HG02981 (cell line): Measurements from ENCODE around the gene ATG5.
"Not testable (repeated sequence)": the region's sequence is repeated elsewhere in the genome, so short reads cannot be mapped to it uniquely, and the experiment has no call there.

Experiments used
- ATAC-seq: cut with Tn5 transposase; IDR thresholded peaks from one replicate; pipeline ENCODE4 v1.9.1; 2021; ENCODE audit warnings: mild to moderate bottlenecking, moderate library complexity; ENCODE audit not compliant: unreplicated experiment

The ATG5 gene

GRCh38 chr6:106160189-106160588 is 165.4 kb downstream of the ATG5 start:
- ATAC-seq: no peak

GRCh38 chr6:106159531-106159940 is 166.0 kb downstream of the ATG5 start:
- ATAC-seq: no peak

- ATAC-seq: no peak
Measured at GRCh38 chr6:106158816-106159215, 166.7 kb downstream of the ATG5 start.

DNA sequence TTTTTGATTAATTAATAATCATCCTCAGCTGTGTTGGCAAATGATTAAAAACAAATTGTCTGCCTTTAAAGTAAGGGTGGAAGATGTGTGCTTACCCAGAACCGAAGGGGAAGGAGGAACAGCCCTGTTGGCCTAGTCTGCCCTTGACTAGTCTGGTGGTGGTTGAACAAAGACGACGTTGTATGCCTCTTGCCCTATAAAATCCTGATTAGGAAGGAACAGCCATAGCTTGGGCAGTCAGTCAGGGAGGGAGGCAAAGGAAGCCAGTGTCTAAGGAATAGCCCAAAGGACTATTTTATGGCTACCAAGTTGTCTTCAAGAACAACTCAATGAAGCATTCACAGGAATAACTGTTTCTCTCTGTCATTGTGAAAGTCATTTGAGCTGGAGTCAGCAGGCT is 168.7 kb downstream of the ATG5 start:
- no peak for ATAC-seq

DNA sequence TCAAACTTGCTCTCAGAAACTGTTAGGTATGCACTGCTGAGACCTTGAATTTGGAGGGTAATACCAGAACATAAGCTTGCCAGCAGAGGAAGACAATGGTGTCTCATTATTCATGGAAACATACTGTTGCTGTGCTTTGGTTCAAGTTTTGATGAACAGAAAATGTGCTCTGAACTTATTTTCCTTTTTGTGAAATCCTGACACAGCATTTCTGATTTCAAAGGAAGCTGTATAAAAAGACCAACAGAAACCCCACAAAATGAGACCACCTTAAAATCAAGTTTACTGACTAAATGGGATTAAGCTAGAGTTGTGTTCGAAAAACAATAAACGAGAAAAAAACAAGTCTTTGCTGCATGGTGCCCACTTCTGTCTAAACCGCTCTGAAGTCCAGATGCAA is 169.1 kb downstream of the ATG5 start:
- no peak for ATAC-seq

DNA sequence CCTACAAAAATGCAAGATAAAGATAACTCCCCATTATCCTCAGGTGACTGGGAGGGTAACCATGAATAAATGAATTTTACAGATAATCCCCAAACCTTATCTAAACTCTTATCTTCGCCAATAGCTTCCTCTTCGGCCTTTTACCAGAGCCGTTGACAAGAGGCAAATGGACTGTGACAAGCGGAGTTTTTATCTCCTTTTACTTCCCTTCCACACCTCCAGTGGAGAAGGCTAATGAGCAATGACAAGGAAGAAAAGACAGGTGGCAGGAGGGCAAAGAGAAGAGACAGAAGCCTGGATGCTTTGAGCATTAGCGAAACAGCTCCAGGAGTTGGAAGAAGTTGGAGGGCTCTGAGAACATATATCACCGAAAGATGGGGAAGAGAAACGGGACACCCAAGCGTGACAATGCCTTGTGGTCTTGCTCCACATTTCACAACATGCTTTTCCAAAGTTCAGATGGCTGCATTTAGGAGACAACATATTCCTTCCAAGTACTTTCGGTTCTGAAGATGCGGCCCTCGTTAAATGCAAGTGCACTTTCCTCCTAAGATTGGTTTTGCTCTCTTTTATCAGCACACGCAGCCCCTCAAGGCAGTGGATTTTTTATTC is 170.2 kb downstream of the ATG5 start:
- ATAC-seq: no peak

GRCh38 chr6:106154326-106154725 is 171.2 kb downstream of the ATG5 start:
- no peak for ATAC-seq

DNA sequence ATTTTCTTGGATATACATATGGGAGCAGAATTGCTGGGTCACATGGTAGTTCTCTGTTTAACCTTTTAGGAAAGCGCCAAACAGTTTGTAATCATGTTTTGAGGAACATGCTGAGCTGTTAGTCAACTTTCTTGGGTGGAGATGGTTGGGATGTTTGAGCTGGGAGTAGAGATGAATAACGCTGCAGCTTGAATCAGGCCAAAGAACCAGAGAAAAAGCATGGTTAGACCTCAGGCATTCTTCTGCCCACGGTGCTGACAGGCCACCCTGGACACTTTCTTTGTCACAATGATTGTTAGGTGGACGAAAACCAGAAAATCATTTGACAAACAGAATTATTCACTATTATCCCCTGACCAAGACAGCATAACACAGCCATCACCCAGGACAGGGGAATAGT is 172.6 kb downstream of the ATG5 start:
- no peak for ATAC-seq

DNA sequence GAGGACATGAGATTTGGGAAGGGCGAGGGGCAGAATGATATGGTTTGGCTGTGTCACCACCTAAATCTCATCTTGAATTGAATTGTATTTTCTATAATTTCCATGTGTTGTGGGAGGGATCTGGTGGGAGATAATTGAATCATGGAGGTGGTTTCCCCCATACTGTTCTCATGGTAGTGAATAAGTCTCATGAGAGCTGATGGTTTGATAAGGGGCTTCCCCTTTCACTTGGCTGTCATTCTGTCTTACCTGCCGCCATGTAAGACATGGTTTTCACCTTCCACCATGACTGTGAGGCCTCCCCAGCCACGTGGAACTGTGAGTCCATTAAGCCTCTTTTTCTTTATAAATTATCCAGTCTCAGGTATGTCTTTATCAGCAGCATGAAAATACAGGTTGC is 173.1 kb downstream of the ATG5 start:
- ATAC-seq: not testable (repeated sequence)

- peak; percentile 33 for ATAC-seq
Measured at GRCh38 chr6:106149472-106150069, 176.0 kb downstream of the ATG5 start.

- no peak for ATAC-seq
Measured at GRCh38 chr6:106147476-106147875, 178.1 kb downstream of the ATG5 start.

DNA sequence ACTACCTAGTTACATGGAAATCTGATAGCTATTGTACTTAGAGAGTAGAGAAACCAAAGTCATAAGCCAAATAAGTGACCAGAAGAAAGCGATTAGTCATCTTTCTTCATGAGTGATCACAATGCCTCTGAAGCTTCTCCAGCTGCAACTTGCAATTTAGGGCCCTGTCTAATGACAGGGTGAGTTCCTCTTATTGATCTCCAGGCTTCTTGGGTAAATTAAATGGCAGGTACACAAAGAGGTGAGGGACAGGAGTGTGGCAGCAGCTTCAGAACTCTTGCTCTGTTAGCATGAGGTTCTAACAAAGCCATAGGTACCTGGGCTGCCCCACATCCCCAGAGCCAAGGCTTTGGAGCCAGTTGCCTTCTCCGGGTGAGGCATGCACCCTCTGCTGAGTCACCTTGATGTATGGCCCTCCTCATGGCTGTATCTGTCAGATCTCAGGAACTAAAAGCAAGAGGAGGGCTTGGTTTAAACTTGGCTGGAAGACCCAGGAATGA is 178.7 kb downstream of the ATG5 start:
- peak; percentile 32 for ATAC-seq

DNA sequence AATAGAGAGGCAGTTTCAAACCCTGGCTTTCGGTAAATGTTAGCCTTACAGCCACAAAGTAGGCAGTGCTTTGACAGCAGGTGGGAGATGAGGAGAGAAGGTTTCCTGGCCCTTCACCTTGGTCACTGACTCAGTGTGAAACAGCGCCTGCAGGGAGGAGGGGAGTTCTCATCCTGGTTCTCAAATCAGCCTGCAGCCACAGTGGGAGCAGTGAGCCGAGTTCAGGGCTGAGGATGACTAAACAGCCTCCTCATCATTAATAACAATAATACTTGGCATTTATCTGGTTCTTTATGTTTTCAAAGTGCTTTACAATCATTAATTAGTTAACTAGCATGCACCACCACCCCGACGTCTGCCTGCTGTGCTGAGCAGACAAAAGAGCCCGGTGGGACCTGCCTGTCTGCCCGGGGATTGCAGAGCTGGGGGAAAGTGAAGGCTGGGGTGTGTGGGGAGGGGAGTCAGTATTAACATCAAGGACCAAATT is 179.8 kb downstream of the ATG5 start:
- ATAC-seq: no peak

- no peak for ATAC-seq
Measured at GRCh38 chr6:106145144-106145543, 180.4 kb downstream of the ATG5 start.

- ATAC-seq: no peak
Measured at GRCh38 chr6:106143665-106144064, 181.9 kb downstream of the ATG5 start.

DNA sequence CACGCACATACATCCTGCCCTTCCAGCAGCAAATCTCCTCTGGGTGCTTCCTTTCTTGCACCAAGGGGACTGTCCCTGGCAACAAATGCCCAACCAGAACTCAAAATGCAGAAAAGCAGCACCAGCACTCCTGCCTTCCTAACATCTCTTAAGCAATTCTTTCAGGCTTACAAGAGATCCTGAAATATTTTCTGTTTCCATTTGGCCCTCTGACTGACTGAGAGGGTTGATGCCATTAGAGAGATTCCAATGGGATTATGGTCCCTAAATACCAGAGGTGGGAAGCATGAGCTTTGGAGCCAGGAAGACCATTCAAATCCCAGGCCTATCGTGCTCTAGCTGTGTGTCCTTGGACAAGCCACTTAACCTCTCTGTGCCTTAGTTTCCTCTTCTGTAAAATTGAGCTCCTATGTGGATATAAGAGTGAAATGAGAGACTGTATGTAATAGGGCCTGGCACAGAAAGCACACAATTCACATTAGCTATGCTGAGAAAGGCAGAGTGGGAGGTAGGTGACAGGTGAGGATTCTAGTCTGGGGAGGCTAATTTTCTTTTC is 182.6 kb downstream of the ATG5 start:
- no peak for ATAC-seq

DNA sequence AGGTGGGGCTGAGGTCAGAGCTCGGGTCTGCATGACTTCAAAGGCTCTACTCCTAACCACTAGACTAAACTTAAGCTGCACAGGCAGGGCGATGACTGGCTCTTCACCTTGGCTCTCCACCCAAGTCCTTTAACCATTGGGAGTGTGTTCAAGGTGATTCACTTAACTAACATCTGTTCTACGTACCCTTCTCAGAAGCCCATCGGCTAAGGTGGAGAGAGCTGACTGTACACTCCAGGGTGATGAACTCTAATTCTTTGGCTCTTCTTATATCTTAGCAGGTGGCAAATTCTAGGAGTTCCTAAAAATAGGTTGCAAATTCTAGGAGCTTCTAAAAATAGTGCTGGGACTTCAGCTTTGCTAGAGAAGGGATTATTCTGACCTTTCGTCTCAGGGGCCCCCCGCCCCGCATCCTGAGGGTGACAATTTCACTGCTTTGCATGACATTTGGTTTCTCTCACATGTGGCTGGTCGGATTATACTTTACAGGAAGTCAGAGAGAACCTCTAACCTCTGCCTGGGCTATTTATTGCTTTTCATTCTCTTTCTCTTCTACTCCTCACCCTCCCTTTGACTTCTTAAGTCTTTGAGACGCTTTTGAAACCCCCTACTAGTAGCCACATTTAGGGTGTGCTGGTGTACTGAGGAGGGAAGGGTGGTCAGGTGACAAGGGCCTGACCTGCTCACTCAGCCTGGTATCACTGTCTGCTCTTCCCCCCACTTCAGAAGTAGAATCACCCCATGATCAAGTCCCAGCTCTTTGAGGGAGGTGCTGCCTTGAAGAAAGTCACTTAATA is 183.9 kb downstream of the ATG5 start:
- ATAC-seq: peak; percentile 85

- no peak for ATAC-seq
Measured at GRCh38 chr6:106138151-106138550, 187.4 kb downstream of the ATG5 start.

DNA sequence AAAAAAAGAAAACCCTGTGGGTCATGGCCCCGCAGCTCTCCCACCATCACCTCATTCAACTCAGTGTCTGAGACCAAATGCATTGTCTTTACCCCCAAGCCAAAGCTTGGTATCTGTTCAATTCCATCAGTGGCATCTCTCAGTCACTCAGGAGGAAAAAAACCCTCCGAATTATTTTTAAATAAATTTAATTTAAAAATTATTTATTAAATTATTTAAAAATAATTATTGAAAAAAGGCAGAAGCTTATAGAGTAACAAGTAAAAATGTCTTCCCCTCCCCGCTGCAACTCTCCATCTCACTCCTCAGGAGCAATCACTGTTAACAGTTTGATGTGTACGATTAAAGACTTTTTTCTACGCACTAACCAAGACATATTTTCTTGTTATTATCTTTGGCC is 188.7 kb downstream of the ATG5 start:
- no peak for ATAC-seq

DNA sequence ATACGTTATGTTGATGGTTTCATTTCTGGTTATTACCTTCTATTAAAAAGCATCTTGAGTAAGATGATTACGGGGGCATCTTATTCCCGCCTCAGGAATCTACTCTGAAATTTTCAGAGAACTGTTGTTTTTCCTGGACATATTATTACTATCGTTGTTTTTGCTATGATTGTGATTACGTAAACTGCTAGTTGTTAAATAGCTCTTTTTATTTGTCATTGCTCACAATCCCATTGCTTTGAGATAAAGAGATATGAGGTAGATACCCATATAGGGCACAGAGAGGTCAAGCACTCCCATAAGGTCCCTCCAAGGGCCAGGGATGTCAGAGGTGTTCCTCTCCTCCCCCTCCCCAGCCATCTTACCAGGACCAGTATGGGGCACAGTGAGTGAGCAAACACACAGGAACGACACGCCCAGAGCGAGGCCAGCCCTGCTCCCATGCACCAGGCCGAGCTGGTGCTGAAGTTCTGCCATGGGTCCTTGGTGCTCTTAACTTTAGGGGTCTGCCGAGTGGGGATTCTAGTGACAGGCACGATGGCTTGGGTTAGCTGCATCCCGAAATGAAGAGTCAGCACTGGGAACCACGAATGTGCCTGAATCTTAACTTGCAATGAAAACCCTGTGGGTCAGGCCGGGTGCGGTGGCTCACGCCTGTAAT is 189.5 kb downstream of the ATG5 start:
- no peak for ATAC-seq
